Activated naive CD4-positive, alpha-beta T cell (primary cell): ENCODE measurements around the gene ARHGEF12.

Experiments
- DNase-seq, 4 experiments: peaks; one replicate each; lab custom pipeline; 2025; lab: John Stamatoyannopoulos, UW

The ARHGEF12 gene

GRCh38 chr11:120343429-120343828 is 7.2 kb downstream of the ARHGEF12 start:
- no peak for DNase-seq

GRCh38 chr11:120344302-120345004 is 8.2 kb downstream of the ARHGEF12 start:
- DNase-seq, result no peak

- DNase-seq, result no peak
Observed at GRCh38 chr11:120346233-120346632, 10.0 kb downstream of the ARHGEF12 start.

- DNase-seq, result no peak
Observed at GRCh38 chr11:120350637-120351036, 14.4 kb downstream of the ARHGEF12 start.

- DNase-seq, result no peak
Observed at GRCh38 chr11:120352405-120352804, 16.2 kb downstream of the ARHGEF12 start.

GRCh38 chr11:120354068-120354467 is 17.9 kb downstream of the ARHGEF12 start:
- DNase-seq, result no peak

GRCh38 chr11:120354779-120355178 is 18.6 kb downstream of the ARHGEF12 start:
- no peak for DNase-seq

GRCh38 chr11:120357620-120358019 is 21.4 kb downstream of the ARHGEF12 start:
- no peak for DNase-seq

- no peak for DNase-seq
Observed at GRCh38 chr11:120358729-120359128, 22.5 kb downstream of the ARHGEF12 start.

- no peak for DNase-seq
Observed at GRCh38 chr11:120363436-120363835, 27.2 kb downstream of the ARHGEF12 start.

GRCh38 chr11:120365512-120365911 is 29.3 kb downstream of the ARHGEF12 start:
- DNase-seq, result no peak

GRCh38 chr11:120372296-120372695 is 36.1 kb downstream of the ARHGEF12 start:
- no peak for DNase-seq

GRCh38 chr11:120375076-120375475 is 38.9 kb downstream of the ARHGEF12 start:
- DNase-seq, result no peak

GRCh38 chr11:120376547-120377182 is 40.5 kb downstream of the ARHGEF12 start:
- no peak for DNase-seq

GRCh38 chr11:120378474-120378873 is 42.3 kb downstream of the ARHGEF12 start:
- no peak for DNase-seq

GRCh38 chr11:120381401-120381800 is 45.2 kb downstream of the ARHGEF12 start:
- no peak for DNase-seq

- DNase-seq, result no peak
Observed at GRCh38 chr11:120383518-120384155, 47.4 kb downstream of the ARHGEF12 start.

GRCh38 chr11:120384476-120384875 is 48.3 kb downstream of the ARHGEF12 start:
- no peak for DNase-seq

GRCh38 chr11:120385110-120385509 is 48.9 kb downstream of the ARHGEF12 start:
- DNase-seq, result no peak

GRCh38 chr11:120385655-120386054 is 49.4 kb downstream of the ARHGEF12 start:
- no peak for DNase-seq

GRCh38 chr11:120386318-120386717 is 50.1 kb downstream of the ARHGEF12 start:
- DNase-seq, result no peak

GRCh38 chr11:120386774-120387371 is 50.7 kb downstream of the ARHGEF12 start:
- no peak for DNase-seq

- no peak for DNase-seq
Observed at GRCh38 chr11:120388261-120388660, 52.0 kb downstream of the ARHGEF12 start.
